D341Med (cell line): ENCODE measurements around the gene RAI1.

Experiments
- DNase-seq: peaks from one replicate; pipeline ENCODE4 v3.0.0; 2012; ENCODE audit warnings: low spot score

Gene RAI1

GRCh38 chr17:17787568-17787967, 106.3 kb downstream of the RAI1 start:
- DNase-seq: no peak

DNA sequence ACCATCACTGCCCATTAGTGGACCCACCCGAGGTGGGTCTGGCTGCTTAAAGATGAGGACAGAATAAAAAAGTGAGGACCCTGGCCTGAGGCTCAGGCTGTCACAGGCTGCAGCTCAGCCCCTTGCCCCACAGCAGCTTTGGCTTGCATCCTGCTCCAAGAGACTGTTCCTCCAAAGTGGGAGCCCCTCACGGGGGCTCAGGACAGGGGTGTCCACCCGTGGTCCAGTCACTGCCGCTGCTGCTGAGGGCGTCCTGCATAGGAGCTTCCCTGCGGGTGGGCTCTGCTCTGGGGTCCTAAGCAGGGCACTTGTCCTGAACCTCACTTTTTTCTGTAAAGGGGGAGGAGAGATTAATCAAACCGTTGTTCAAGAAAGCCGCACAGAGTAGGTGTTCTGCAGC, 107.7 kb downstream of the RAI1 start:
- no peak for DNase-seq

DNA sequence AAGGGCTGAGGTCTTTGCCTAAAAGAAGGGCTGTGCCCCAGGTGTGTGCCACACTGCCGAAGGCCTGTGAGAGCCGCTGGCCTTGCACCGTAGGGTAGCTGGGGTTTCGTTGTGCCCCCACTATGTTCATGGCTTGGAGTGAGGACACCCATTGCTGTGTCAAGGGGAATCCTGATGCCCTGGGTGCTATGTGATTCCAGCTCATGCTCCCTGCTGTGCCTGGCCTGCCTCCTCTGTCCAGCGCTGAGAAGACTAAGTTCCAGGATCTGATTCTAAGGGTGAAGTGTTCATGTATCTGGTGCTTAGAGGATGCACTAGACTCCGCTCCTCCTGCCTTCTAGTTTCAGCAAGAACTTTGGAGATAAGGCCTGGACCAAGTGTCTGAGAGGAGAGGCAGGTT, 108.2 kb downstream of the RAI1 start:
- no peak for DNase-seq

GRCh38 chr17:17789828-17790636, 108.8 kb downstream of the RAI1 start:
- no peak for DNase-seq

- DNase-seq: no peak
Measured at GRCh38 chr17:17790637-17791464, 109.6 kb downstream of the RAI1 start.

GRCh38 chr17:17792037-17792550, 110.8 kb downstream of the RAI1 start:
- DNase-seq: no peak

- DNase-seq: peak; percentile 61
Measured at GRCh38 chr17:17792551-17793377, 111.5 kb downstream of the RAI1 start.

DNA sequence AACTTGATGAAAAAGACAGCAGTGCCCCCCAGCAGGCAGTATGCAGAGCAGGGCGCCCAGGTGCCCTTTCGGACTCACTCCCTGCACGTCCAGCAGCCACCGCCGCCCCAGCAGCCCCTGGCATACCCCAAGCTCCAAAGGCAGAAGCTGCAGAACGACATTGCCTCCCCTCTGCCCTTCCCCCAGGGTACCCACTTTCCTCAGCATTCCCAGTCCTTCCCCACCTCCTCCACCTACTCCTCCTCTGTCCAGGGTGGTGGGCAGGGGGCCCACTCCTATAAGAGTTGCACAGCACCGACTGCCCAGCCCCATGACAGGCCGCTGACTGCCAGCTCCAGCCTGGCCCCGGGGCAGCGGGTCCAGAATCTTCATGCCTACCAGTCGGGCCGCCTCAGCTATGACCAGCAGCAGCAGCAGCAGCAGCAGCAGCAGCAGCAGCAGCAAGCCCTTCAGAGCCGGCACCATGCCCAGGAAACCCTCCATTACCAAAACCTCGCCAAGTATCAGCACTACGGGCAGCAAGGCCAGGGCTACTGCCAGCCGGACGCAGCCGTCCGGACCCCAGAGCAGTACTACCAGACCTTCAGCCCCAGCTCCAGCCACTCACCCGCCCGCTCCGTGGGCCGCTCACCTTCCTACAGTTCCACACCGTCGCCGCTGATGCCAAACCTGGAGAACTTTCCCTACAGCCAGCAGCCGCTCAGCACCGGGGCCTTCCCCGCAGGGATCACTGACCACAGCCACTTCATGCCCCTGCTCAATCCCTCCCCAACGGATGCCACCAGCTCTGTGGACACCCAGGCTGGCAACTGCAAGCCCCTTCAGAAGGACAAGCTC, 112.3 kb downstream of the RAI1 start:
- no peak for DNase-seq

GRCh38 chr17:17794382-17794781, 113.1 kb downstream of the RAI1 start:
- DNase-seq: no peak

- no peak for DNase-seq
Measured at GRCh38 chr17:17795296-17795695, 114.0 kb downstream of the RAI1 start.

- DNase-seq: no peak
Measured at GRCh38 chr17:17795946-17796786, 114.9 kb downstream of the RAI1 start.

DNA sequence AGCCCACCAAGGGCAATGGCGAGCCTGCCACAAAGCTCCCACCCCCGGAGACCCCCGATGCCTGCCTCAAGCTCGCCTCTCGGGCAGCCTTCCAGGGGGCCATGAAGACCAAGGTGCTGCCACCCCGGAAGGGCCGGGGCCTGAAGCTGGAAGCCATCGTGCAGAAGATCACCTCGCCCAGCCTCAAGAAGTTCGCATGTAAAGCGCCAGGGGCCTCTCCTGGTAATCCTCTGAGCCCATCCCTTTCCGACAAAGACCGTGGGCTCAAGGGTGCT, 115.5 kb downstream of the RAI1 start:
- no peak for DNase-seq

- DNase-seq: no peak
Measured at GRCh38 chr17:17797119-17797809, 116.0 kb downstream of the RAI1 start.

DNA sequence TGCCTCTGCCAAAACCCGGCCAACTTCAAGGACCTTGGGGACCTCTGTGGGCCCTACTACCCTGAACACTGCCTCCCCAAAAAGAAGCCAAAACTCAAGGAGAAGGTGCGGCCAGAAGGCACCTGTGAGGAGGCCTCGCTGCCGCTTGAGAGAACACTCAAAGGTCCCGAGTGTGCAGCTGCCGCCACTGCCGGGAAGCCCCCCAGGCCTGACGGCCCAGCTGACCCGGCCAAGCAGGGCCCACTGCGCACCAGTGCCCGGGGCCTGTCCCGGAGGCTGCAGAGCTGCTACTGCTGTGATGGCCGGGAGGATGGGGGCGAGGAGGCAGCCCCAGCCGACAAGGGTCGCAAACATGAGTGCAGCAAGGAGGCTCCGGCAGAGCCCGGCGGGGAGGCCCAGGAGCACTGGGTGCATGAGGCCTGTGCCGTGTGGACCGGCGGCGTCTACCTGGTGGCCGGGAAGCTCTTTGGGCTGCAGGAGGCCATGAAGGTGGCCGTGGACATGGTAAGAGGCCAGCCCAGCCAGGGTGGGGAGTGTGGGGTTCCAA, 116.8 kb downstream of the RAI1 start:
- DNase-seq: no peak

GRCh38 chr17:17798573-17799255, 117.5 kb downstream of the RAI1 start:
- DNase-seq: no peak

- DNase-seq: no peak
Measured at GRCh38 chr17:17800504-17801021, 119.3 kb downstream of the RAI1 start.

- DNase-seq: no peak
Measured at GRCh38 chr17:17801800-17802481, 120.7 kb downstream of the RAI1 start.

DNA sequence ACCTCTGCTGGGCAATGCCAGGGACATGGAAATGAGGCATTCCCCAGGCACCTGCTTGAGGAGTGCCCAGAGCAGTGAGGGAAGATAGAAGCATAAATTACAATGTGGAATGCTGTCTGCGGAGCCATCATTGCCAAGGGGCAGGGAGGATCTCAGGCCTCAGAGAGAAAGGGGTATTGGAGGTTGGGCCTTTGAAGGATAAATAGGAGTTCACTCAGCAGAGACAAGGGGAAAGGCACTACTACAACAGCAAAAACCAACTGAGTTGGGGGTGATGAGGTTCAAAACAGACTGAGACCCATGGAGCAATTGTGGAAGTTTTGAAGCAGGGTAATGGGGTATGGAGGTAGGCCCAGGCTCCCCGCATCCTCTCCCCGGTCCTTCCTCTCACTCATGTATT, 122.7 kb downstream of the RAI1 start:
- no peak for DNase-seq
